Keratinocyte (primary cell): Measurements from ENCODE around the gene ACACA. TPM values are rescaled to one million over a fixed set of nuclear protein-coding genes. Genes with fewer than 3 reads are reported as not detected.

Source experiments
- DNase-seq: peaks from one replicate; pipeline ENCODE4 v3.0.0-alpha.2; 2011; ENCODE audit warnings: low read depth, missing footprints, low spot score
- FAIRE-seq: peaks from 2 replicates; lab custom pipeline; 2011; peaks lifted over from hg19 to GRCh38; lab: Jason Lieb, UNC
- H2AFZ ChIP-seq: 2 replicates; pipeline ENCODE4 v1.6.0; 2012; ENCODE audit warnings: low read length, control low read depth, inconsistent platforms; ENCODE audit not compliant: control insufficient read depth
- H3K27ac ChIP-seq: 2 replicates; pipeline ENCODE4 v1.5.1; 2011; ENCODE audit warnings: low read length; ENCODE audit not compliant: control insufficient read depth, insufficient read depth
- H3K27me3 ChIP-seq: 3 replicates; pipeline ENCODE4 v1.6.0; 2011; ENCODE audit warnings: low read length; ENCODE audit not compliant: control insufficient read depth, insufficient read depth; ENCODE audit errors: extremely low read depth
- H3K36me3 ChIP-seq, 2 experiments: 2 replicates in 1 of 2; 3 replicates in 1 of 2; pipeline ENCODE4 v1.5.1; 2011; ENCODE audit warnings: low read length in 2 of 2, mild to moderate bottlenecking in 1 of 2; ENCODE audit not compliant: control insufficient read depth in 2 of 2, insufficient read depth in 2 of 2; ENCODE audit errors: extremely low read depth in 1 of 2
- H3K4me1 ChIP-seq: 3 replicates; pipeline ENCODE4 v1.5.1; 2011; ENCODE audit warnings: low read length; ENCODE audit not compliant: control insufficient read depth, insufficient read depth; ENCODE audit errors: extremely low read depth
- H3K4me2 ChIP-seq: 3 replicates; pipeline ENCODE4 v1.6.0; 2011; ENCODE audit warnings: low read depth, low read length; ENCODE audit not compliant: control insufficient read depth, insufficient read depth; ENCODE audit errors: extremely low read depth
- H3K4me3 ChIP-seq, 3 experiments: fragments of 200-600 bp in 1 of 3; sonication (generic) in 1 of 3; 2 replicates in 2 of 3; 3 replicates in 1 of 3; pipeline ENCODE4 v1.5.1; 2011 to 2016; ENCODE audit warnings: low read length in 3 of 3, mild to moderate bottlenecking in 3 of 3, control low read depth in 2 of 3, inconsistent platforms in 1 of 3, low read depth in 1 of 3, mixed read lengths in 1 of 3, mixed run types in 1 of 3, moderate library complexity in 1 of 3; ENCODE audit not compliant: control insufficient read depth in 2 of 3, insufficient read depth in 2 of 3; ENCODE audit errors: extremely low read depth in 1 of 3
- H3K79me2 ChIP-seq: 2 replicates; pipeline ENCODE4 v1.6.0; 2012; ENCODE audit warnings: low read length; ENCODE audit not compliant: control insufficient read depth, insufficient read depth
- H3K9ac ChIP-seq: 3 replicates; pipeline ENCODE4 v1.6.0; 2011; ENCODE audit warnings: low read length; ENCODE audit not compliant: control insufficient read depth, insufficient read depth; ENCODE audit errors: extremely low read depth
- H3K9me1 ChIP-seq: 3 replicates; pipeline ENCODE4 v1.6.0; 2011; ENCODE audit warnings: low read length; ENCODE audit not compliant: control insufficient read depth, insufficient read depth; ENCODE audit errors: extremely low read depth
- H3K9me3 ChIP-seq: 2 replicates; pipeline ENCODE4 v1.5.1; 2012; ENCODE audit warnings: low read depth, low read length; ENCODE audit not compliant: control insufficient read depth
- H4K20me1 ChIP-seq: 3 replicates; pipeline ENCODE4 v1.6.0; 2011; ENCODE audit warnings: low read length; ENCODE audit not compliant: control insufficient read depth, insufficient read depth; ENCODE audit errors: extremely low read depth
- CTCF ChIP-seq, 3 experiments: IDR thresholded peaks in 1 of 3; conservative IDR thresholded peaks in 1 of 3; optimal IDR thresholded peaks in 1 of 3; 2 replicates in 2 of 3; 3 replicates in 1 of 3; pipeline versions ENCODE3 to v1.5.1; 2011; ENCODE audit warnings: low read length in 3 of 3, mild to moderate bottlenecking in 3 of 3, moderate library complexity in 2 of 3, control low read depth in 1 of 3, inconsistent platforms in 1 of 3; ENCODE audit not compliant: insufficient read depth in 2 of 3; ENCODE audit errors: extremely low read depth in 1 of 3
- EZH2 ChIP-seq: IDR thresholded peaks from one replicate; pipeline ENCODE4 v1.6.1; 2012; ENCODE audit warnings: inconsistent platforms, mild to moderate bottlenecking, low read length, moderate library complexity
- dilution Hi-C: fragments of 300-500 bp; cut with MboI; formaldehyde crosslinking; loops from one replicate; pipeline ENCODE4 v1.7.0; 2020; ENCODE audit warnings: low sequenced_read_pairs; ENCODE audit not compliant: extremely low pct_ligation_motif_present
- polyA plus RNA-seq, 5 experiments: library from polyadenylated mRNA; depleted of rRNA in 3 of 5; stranded (reverse) in 3 of 5; stranded (forward) in 1 of 5; unstranded in 1 of 5; fragments of >200 nt; gene quantifications; 1 replicate in 1 of 5; 2 replicates in 3 of 5; 3 replicates in 1 of 5; pipeline versions ENCODE4 v1.2.1 to v1.2.3, GENCODE V29; 2011 to 2012; ENCODE audit warnings: missing spikeins in 2 of 5, low read depth in 1 of 5, low replicate concordance in 1 of 5

ACACA gene
- polyA plus RNA-seq, 1 donor (not counting 4 experiments of a cell fraction or from before 2014, with no cell fraction given), result 85.8 TPM

- H2AFZ ChIP-seq, result no peak overlapping the region
These were observed 172.5 kb downstream of the ACACA start for GRCh38 chr17:37234106-37234505.

GRCh38 chr17:37233036-37233435, 173.6 kb downstream of the ACACA start:
- DNase-seq, result no peak
- Histone ChIP-seq H2AFZ (no peak overlapping the region), H4K20me1 (no peaks in the 10 kb centered on the region), H3K4me1 (no peaks in the 10 kb centered on the region), H3K27me3 (no peaks in the 10 kb centered on the region), H3K4me2 (no peak overlapping the region), H3K27ac (no peak overlapping the region), H3K9me1 (no peaks in the 10 kb centered on the region), H3K36me3 (peaks cover 17 to 18% of the 10 kb centered on the region in 2 experiments), H3K9ac (no peak overlapping the region), H3K4me3 (no peak overlapping the region), H3K79me2 (no peaks in the 10 kb centered on the region), H3K9me3 (no peaks in the 10 kb centered on the region)
- FAIRE-seq, result no peak
- no peak for TF ChIP-seq CTCF (optimal IDR thresholded peaks at IDR 0.05 in 1 of 3, IDR thresholded peaks at IDR 0.05 in 1 of 3, conservative IDR thresholded peaks at IDR 0.05 in 1 of 3; ENCODE audit: extremely low read depth in 1 of 3, insufficient read depth in 2 of 3, low read length in 3 of 3)
- dilution Hi-C loops, result no loop called here

More at GRCh38 chr17:37234106-37234505, 172.5 kb downstream of the ACACA start:
- no peaks in the 10 kb centered on the region for H3K27me3 ChIP-seq
- no peaks in the 10 kb centered on the region for H3K9me3 ChIP-seq
- H3K4me2 ChIP-seq, result no peak overlapping the region
- no peak overlapping the region for H3K4me3 ChIP-seq
- TF ChIP-seq EZH2 (no peak), CTCF (optimal IDR thresholded peaks at IDR 0.05 in 1 of 3, IDR thresholded peaks at IDR 0.05 in 1 of 3, conservative IDR thresholded peaks at IDR 0.05 in 1 of 3; ENCODE audit: extremely low read depth in 1 of 3, insufficient read depth in 2 of 3, low read length in 3 of 3) (no peak)
- H3K79me2 ChIP-seq, result no peaks in the 10 kb centered on the region
- FAIRE-seq (no peak), DNase-seq (no peak)
- no peak overlapping the region for H3K27ac ChIP-seq
- peaks cover 19 to 23% of the 10 kb centered on the region in 2 experiments for H3K36me3 ChIP-seq
- no peaks in the 10 kb centered on the region for H3K4me1 ChIP-seq
- no peaks in the 10 kb centered on the region for H4K20me1 ChIP-seq
- no peak overlapping the region for H3K9ac ChIP-seq
- dilution Hi-C loops, result no loop called here
- H3K9me1 ChIP-seq, result no peaks in the 10 kb centered on the region
